ENCODE measurements around the gene SPDYE3.
"Not testable (repeated sequence)": the region's sequence is repeated elsewhere in the genome, so short reads cannot be mapped to it uniquely, and the experiment has no call there.

SPDYE3 gene

DNA sequence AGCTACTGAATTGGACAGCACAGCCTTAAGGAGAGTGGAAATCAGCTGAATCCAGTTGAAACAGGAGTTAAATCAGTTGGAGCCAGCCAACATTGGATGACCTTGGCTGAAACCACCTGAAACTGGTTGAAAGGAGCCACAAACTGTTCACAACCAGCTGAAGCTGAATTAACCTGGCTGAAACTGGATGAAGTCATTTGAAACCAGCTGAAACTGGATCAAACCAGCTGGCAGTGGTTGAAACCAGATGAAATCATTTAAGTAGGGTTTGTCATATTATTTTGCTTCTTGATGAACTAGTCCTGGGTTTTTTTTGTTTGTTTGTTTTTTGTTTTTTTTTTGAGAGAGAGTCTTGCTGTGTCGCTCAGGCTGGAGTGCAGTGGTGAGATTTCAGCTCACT lies 15.3 kb upstream of the SPDYE3 start:
- not testable (repeated sequence) for DNase-seq

DNA sequence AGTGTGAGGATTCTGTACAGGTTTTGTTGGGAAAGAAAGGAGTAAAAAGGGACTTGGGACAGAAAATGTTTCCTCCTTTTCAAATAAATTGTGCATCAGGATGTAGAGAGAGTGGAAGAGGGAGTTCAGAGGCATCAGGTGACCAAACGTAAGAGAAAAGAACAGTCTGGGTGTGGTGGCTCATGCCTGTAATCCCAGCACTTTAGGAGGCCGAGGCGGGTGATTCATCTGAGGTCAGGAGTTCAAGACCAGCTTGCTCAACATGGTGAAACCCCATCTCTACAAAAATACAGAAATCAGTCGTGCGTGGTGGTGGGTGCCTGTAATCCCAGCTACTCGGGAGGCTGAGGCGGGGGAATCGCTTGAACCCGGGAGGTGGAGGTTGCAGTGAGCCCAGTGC lies 12.2 kb upstream of the SPDYE3 start:
- not testable (repeated sequence) for DNase-seq

DNA sequence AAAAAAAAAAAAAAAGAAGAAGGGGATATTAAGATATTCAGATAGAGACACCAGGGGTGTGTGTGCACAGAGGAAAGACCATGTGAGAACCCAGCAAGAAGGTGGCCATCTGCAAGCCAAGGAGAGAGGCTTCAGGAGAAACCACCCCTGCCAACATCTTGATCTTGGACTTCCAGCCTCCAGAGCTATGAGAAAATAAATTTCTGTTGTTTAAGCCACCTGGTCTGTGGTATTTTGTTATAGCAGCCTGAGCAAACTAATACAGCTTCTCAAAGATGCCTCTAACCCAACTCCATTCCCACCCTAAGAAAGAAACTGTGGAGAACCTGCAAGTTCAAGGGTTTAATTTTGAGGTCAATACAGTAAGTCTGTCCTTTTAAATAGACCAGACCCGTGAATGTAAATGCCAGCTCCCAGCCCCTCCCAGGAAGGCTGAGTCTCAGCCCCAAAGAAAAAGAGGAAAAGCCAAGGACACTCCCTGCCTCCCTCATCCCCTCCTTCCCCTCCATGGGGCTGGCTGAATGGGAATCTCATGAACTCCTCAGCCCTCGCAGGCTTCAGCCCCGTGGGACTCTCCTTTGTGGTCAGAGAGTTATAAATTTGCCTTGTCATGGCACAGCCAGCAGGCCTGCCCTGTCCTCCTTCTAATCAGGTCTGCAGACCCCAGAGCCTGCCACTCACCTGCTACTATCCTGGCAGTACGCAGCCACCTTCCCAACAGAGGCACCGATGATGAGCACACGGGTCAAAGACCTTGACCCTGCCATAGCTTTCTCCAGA lies 9.5 kb upstream of the SPDYE3 start:
- not testable (repeated sequence) for DNase-seq

DNA sequence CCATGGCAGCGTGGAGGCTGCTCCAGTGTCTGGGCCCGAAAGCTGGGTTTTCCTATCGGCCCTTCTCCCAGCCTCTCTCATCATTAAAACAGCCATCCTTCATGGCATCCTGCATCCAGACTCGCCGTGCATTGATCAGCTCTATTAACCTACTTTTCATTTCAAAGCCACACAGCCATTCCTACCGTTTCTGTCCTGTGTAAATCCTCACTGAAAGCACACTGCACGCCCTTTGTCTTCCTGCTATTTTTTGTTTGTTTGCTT lies 8.9 kb upstream of the SPDYE3 start:
- DNase-seq = not testable (repeated sequence)

DNA sequence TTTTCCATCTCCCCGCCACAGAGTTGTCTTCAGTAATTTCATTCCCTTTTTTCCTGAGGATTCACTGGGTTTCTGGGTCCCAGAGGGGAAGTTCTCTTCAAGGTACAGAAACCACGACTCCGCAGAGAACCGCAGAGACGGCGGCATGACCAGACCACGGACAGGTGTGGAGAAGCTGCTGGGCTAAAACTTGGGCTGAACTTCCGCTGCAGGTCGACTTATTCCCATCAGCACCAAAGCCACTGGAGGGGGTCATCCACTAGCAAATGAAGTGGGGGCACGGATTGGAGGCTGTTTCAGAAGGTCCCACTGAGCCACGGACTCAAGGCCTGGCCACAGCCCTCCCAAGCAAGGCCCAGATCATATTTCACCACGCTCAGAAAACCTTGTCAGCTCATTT lies 3.0 kb upstream of the SPDYE3 start:
- DNase-seq = not testable (repeated sequence)

DNA sequence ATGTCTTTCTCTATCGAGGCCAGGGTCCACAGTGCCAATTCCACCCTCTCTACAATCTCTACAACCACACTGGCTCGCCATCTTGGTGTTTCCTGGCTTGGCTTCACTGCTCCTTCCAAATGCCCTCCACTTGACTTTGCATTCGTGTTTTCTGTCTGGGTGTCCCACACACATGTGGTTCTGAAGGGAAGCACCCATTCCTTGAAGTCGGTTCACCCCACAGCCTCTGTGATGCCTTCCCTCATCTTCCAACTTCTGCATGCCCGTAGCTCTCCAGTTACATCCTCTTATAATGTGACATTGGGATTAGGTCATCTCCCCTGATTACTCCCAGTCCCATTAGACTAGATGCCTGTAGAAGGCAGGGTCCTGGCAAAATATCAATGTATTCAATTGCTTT lies 10.8 kb downstream of the SPDYE3 start:
- not testable (repeated sequence) for DNase-seq

DNA sequence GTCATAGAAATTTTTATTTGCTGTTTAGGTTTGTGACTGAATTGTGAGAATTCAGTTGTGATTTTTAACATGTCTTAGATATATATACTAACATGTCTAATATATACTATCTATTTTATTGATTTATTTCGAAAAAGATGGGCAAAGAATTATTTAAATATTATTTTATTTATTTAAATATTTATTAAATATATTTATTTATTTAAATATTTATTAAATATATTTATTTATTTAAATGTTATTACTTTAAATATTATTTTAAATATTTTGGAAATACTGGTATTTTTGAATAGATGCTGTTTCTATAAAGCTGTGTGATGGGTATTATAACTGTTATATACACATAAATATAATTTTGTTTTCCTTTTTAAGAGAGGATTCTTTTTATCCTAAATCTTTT lies 14.1 kb downstream of the SPDYE3 start:
- not testable (repeated sequence) for DNase-seq

DNA sequence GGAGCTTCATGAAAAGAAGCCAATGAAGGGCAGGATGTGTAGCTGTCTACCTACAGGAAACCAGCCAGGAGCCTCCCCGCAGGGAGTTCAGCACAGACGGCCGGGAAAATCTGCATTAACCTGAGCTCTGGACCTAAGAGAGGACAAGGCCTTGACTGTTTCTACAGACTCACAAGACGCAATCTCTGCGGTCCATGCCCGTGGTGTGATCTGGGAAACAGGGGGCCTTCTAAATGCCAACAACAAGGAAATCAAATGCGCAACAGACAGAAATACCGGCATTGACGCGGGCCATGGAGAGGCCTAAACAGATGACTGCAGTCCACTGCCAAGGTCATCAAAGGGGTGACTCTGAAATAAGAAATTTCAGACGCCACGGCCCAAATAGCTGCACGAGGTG lies 16.7 kb downstream of the SPDYE3 start:
- DNase-seq = not testable (repeated sequence)

DNA sequence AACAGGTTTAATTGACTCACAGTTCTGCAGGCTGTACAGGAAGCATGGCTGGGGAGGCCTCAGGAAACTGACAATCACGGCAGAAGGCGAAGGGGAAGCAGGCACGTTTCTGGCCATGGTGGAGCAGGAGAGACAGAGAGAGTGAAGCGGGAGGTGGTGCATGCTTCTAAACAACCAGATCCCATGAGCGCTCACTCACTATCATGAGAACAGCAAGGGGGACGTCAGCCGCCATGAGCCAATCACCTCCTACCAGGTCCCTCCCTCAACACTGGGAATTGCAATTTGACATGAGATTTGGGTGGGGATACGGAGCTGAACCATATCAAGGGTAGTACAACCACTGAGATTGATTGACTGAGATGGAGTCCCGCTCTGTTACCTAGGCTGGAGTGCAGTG lies 18.2 kb downstream of the SPDYE3 start:
- DNase-seq = not testable (repeated sequence)

DNA sequence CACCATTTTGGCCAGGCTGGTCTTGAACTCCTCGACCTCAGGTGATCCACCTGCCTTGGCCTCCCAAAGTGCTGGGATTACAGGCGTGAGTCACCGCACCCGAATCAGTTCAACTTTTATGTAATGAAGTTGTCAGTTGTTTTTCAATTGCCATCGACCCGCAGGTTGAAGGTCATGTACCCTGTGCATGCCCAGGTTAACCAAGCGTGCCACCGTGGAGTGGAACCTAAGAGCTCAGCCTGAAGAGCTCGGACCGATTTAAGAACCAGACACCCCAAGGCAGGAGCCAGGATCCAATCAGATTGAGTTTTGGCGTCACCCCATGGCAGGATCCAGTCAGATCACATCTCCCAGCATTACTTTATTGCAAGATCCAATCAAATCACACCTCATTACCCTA lies 19.4 kb downstream of the SPDYE3 start:
- not testable (repeated sequence) for DNase-seq

DNA sequence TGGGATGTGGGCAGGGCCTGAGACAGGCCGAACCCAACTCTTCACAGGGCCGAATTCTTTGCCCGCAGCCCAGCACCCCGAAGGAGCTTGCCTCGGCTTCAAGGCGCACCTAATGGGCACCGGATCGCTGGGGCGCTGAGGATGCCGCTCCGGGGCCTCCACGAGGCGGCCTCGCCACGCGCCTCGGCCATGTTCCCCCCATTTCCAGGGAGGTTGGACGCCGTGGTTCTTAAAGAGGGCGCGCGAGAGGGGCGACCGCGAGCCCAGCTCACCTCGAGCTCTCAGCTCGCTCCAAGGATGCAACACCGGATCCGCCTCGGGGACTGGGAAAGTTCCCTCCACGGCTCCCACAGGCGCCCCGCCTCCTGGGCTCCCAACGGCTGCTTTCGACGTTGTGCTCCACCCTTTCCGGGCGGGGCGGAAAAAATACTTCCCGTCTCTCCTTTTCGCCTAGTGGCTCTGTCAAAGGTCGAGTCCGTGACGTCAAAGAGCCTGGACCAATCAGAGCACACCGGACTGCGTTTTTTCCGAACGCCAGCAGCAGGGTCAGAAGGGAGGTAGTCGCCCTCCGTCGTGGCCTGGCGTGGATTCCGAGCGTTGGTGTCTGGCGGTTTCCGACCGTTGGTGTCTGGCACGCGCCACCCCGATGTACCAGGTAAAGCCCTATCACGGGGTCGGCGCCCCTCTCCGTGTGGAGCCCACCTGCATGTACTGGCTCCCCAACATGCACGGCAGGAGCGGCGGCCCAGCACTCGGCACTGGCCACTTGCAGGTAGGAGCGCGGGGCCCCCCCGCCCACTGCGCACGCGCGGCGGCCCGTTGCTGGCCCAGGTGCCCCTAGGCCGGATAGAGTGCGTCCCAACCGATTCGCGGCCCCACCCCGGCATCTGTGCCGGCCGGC lies 28.3 kb downstream of the SPDYE3 start:
- DNase-seq = peak; percentile 89

DNA sequence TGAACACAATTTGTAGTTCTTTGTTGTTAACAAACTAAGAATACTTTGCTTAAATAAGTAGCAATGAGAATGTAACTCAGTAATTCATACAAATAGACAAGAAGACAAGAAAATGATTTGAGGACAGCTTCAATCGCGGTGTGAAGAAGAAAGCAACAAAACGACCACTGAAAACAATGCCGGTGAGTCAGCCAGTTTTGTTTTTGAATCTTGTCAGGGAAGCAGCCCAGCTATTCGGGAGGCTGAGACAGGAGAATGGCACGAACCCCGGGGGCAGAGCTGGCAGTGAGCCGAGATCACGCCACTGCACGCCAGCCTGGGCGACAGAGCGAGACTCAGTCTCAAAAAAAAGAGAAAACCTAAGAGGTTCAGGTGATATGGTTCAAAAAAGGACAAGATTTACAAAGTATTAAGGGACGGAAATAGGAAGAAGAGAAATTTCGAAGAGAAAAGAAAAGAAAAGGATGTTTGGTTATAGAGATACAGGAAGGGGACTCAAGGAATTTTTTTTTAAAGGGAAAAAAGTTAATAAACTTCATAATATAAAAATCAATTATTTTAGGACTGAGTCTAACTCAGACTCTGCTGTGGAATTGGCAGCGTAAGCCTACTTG lies 30.7 kb downstream of the SPDYE3 start:
- not testable (repeated sequence) for DNase-seq

DNA sequence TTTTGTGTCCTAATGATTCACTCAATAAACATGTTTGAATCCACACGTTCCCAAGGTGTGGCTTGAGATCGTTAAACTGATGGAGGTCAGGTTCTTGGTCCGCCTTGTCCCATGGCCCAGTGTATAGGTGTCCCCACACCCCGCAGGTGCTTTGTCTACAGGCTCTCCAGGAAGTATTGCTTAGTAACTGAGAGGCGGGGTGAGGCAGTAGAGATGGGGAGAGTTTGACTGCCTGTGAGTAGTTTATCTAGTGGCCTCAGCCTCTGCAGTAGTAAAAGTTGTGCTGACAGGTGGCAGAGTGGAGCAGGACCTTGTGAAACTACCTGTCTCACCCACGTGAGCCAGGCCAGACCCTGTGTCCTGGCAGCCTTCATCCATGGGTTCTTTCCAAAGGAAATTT lies 33.8 kb downstream of the SPDYE3 start:
- DNase-seq = not testable (repeated sequence)

DNA sequence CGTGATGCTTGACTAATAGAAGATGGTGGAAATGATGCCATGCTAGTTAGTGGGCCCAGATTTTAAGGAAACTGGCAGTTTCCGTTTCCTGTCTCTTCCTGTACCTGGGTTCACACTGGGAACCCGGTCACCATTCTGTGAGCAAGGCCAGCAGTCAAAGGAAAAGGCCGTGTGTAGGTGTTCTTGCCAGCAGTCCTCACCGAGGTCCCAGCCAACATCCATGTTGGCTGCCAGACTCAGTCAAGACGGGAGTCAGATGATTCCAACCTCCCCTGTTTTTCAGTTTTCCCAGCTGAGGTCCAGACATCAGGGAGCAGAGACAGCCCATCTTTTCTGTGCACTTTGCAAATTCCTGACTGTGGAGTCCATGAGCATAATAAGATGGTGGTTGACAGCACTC lies 35.3 kb downstream of the SPDYE3 start:
- no peak for DNase-seq

DNA sequence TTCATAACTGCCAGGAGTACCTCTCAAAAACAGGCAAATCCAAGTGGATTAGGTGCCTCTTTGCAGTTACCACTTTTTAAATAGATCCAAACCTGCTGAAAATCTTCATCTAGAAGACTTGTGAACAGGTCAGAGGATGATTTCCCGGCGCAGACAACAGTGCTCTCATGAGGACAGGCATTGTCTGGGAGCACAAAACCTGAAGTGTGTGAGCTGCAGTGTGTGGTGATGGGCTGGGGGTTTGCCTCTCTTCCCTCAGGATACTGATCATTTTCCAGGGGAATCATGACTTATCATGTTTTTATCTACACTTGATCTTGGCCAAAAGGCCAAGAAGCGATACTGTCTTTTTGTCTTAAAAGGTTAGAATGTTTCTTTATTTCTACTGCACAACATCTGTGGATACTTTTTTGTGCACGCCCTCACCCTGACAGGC lies 36.6 kb downstream of the SPDYE3 start:
- not testable (repeated sequence) for DNase-seq

DNA sequence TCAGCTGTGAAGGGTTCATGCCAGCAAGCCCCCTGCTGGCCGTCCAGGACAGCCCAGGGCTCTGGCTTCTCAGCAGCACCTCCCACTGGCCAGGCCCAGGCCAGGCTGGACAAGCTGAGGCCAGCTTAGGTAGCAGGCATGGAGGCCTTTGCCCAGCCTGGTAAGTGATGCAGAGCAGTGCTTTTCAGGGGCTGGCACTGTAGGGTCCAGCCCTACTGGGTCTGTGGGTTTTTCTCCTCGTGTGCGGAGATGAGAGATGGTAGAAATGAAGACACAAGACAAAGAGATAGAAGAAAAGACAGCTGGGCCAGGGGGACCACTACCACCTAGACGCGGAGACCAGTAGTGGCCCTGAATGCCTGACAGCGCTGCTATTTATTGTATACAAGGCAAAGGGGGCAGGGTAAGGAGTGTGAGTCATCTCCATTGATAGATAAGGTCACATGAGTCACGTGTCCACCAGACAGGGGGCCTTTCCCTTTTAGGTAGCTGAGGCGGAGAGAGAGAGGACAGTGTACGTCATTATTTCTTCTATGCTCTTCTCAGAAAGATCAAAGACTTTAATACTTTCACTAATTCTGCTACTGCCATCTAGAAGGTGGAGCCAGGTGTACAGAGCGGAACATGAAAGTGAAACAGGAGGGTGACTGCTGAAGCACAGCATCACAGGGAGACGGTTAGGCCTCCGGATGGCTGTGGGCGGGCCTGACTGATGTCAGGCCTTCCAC lies 37.2 kb downstream of the SPDYE3 start:
- peak; percentile 82 for DNase-seq

DNA sequence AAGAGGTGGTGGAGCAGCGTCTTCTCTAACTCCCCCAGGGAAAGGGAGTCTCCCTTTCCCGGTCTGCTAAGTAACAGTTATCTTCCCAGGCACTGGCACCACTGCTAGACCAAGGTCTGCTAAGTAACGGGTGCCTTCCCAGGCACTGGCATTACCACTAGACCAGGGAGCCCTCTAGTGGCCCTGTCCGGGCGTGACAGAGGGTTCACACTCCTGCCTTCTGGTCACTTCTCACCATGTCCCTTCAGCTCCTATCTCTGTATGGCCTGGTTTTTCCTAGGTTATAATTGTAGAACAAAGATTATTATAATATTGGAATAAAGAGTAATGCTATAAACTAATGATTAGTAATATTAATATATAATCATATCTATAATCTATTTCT lies 37.8 kb downstream of the SPDYE3 start:
- peak; percentile 53 for DNase-seq

DNA sequence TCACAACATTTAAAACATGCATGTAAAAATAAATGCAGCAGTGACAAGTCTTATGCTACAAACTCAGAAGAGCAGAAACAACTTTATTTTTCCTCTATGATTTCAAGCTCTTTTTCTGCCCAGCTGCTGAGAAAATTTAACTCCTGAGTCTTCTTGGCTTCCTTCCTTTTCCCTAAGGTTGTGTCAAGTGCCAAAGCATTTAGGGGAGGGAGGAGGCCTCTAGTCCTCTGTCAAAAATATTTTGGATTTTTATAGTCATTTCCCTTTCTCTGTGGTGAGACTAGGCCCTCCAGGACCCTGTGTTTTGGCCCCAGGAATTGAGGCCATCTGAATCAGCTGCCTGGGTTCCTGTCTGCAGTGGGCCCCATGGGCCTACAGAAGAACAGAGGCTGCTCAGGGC lies 39.4 kb downstream of the SPDYE3 start:
- DNase-seq = no peak

DNA sequence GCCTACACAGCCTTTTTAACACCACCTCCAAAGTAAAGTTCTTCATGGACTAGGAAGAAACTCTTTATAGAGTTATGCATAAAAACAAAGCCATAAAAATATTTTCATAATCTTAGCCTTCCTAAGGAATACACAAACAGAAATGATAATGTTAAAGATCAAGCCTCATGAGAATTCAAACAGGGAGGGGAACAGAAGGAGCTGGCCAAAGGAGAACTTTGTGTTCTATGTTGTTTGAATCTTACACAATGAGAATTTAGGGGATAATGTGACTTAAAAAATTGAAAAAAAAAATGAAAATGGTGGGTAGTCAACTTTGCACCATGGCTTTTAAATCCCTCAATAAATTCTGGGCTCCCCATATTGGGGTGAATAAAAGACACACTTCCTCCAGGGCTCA lies 41.3 kb downstream of the SPDYE3 start:
- DNase-seq = no peak

DNA sequence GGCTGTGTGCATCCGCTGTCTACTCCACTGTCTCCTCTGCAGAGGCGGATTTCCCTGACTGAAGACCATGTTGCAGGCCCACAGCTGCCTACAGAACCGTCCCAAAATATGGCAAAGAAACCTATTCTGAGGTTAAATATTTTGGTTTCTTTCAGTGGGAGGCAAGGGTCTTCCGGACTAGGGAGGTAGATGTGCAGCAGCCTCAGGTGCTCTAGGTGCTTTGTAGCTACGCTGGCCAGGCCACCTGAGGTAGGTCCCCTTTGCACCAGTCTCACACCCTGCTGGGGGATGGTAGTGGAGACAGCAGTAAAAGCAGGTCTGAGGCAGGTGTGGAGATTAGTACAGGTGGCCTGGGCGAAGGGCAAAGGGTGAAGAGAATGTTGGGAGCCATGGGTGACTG lies 42.3 kb downstream of the SPDYE3 start:
- DNase-seq = no peak

DNA sequence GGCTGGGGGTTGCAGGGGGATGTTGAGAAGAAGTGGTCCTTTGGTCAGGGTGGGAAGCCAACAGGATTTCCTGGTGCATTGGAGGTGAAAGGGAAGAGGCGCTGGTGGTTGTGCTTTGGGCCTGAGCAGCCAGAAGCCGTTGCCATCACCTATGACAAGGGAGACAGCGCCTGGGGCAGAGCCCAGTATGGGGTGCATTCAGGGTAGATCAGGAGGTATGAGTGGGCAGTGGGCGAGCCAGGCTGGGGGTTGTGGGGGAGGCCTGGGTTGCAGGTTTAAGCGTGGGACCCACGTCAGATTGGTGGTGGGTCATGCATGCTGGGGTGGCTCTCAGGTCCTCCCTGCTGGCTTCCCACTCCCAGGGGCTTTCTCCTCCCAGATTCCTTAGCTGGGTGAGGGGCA lies 44.2 kb downstream of the SPDYE3 start:
- no peak for DNase-seq

DNA sequence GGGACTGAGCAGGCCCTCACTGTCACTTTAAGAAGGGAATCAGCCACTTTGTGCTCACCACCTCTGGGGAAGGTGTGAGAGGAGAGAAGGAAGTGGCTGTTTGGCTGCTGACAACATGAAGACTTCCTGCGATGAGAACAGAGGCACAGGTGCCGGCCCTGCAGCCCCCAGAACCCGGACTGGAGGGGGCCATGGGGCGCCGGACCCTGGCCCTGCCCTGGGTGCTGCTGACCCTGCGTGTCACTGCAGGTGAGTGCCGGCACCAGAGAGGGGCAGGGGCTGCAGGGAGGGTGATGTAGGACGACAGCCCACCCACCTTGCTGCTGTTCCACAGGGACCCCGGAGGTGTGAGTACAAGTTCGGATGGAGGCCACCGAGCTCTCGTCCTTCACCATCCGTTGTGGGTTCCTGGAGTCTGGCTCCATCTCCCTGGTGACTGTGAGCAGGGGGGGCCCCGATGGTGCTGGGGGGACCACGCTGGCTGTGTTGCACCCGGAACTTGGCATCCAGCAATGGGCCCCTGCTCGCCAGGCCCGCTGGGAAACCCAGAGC lies 44.8 kb downstream of the SPDYE3 start:
- DNase-seq = not testable (repeated sequence)

Data from activated naive CD4-positive, alpha-beta T cell treated with Interleukin-2 at 50 U/mL for 16 hours (primary cell).